ENCODE results near the gene TMEM42. TPM values are rescaled to one million over a fixed set of nuclear protein-coding genes. Genes with fewer than 3 reads are reported as not detected.

The TMEM42 gene
- total RNA-seq, 1 experiment from 2014 or later = 15.0 TPM

- POLR2A ChIA-PET = interaction anchor here (0.6 kb wide), 1 partner anchor 435 kb away, joined by 4 read pairs; no protein-coding TSS in a partner anchor
- H3K27ac Mint-ChIP-seq = no peak overlapping the region
Measured at GRCh38 chr3:44907612-44908011, 45.9 kb downstream of the TMEM42 start.

DNA sequence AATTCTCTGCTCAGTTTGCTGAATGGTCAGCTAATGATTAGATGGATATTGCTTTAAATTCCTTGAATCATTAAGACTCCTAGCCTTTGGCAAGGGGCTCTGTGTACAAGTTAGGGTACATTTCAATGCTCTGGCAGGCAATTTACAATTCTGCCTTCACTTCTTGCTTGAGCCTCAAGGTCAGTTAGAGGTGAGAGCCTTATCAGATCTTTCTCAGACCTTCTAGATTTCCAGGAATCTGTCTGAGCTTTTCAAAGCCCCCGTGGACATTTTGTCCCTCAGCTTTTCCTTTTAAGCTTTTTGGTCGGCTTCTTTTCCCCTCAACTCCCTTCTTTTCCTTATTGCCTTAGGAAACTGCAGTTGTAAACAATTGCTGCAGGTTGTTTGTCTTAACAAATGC, 47.4 kb downstream of the TMEM42 start:
- ChIA-PET CTCF (no interaction called here), POLR2A (no interaction called here)
- H3K4me1 Mint-ChIP-seq = 0 out of 2 replicates have a peak, but pooled peaks cover 4% of the 10 kb centered on the region
- ATAC-seq (no peak), DNase-seq (ENCODE audit: low spot score) (no peak)
- TF ChIP-seq, protein P1, sequence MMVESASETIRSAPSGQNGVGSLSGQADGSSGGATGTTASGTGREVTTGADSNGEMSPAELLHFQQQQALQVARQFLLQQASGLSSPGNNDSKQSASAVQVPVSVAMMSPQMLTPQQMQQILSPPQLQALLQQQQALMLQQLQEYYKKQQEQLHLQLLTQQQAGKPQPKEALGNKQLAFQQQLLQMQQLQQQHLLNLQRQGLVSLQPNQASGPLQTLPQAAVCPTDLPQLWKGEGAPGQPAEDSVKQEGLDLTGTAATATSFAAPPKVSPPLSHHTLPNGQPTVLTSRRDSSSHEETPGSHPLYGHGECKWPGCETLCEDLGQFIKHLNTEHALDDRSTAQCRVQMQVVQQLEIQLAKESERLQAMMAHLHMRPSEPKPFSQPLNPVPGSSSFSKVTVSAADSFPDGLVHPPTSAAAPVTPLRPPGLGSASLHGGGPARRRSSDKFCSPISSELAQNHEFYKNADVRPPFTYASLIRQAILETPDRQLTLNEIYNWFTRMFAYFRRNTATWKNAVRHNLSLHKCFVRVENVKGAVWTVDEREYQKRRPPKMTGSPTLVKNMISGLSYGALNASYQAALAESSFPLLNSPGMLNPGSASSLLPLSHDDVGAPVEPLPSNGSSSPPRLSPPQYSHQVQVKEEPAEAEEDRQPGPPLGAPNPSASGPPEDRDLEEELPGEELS (CRISPR knock-in tag; IDR thresholded peaks at IDR 0.05) = no peak
- TF ChIP-seq FOXP1 (CRISPR knock-in tag; IDR thresholded peaks at IDR 0.05; ENCODE audit: borderline replicate concordance) (no peak), ZNF671 (CRISPR knock-in tag; IDR thresholded peaks at IDR 0.05) (no peak), NR3C1 (CRISPR knock-in tag; conservative IDR thresholded peaks at IDR 0.05; ENCODE audit: low read depth) (no peak), STAT6 (CRISPR knock-in tag; conservative IDR thresholded peaks at IDR 0.05; ENCODE audit: low read depth) (no peak), PREB (CRISPR knock-in tag; IDR thresholded peaks at IDR 0.05; ENCODE audit: borderline replicate concordance) (no peak)
- TF ChIP-seq, protein P2, sequence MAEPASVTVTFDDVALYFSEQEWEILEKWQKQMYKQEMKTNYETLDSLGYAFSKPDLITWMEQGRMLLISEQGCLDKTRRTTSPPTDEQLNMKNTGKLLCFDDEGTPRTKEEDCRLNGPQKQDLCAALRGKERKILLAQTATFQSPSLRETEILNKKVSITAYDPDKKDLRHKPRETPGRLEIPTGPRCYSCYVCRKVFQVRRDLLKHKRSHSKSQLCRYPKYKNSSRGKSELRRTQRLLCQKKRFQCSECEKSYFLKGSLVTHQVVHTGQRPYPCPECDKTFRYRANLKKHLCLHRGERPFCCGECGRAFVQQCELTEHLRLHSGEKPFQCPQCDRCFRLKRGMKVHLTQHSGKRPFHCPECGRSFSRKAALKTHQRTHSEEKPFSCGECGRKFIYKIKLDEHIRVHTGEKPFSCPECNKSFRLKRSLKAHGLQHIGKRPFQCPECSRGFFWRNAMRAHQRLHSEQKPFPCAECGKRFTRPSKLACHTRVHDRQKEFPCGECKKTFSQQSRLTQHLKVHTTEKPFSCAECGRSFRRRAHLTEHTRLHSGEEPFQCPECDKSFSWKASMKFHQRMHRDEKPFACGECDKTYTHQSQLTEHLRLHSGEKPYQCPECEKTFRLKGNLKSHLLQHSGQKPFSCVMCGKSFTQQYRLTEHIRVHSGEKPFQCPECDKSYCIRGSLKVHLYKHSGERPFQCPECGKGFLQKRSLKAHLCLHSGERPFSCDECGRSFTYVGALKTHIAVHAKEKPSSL (CRISPR knock-in tag; conservative IDR thresholded peaks at IDR 0.05) = no peak
- no peak overlapping the region for H3K4me3 Mint-ChIP-seq
- peaks cover 12% of the 10 kb centered on the region for H3K27me3 Mint-ChIP-seq (ENCODE audit: low read depth)
- no peak overlapping the region for H3K27ac Mint-ChIP-seq
- no peaks in the 10 kb centered on the region for H3K36me3 Mint-ChIP-seq
- peaks cover 25% of the 10 kb centered on the region for H3K9me3 Mint-ChIP-seq

More at GRCh38 chr3:44907612-44908011, 45.9 kb downstream of the TMEM42 start:
- peaks cover 25% of the 10 kb centered on the region for H3K9me3 Mint-ChIP-seq
- TF ChIP-seq JUN (CRISPR knock-in tag; IDR thresholded peaks at IDR 0.05) (no peak), ZNF219 (CRISPR knock-in tag; IDR thresholded peaks at IDR 0.05; ENCODE audit: borderline replicate concordance) (no peak), ZNF423 (CRISPR knock-in tag; IDR thresholded peaks at IDR 0.05) (no peak)
- TF ChIP-seq, protein P3, sequence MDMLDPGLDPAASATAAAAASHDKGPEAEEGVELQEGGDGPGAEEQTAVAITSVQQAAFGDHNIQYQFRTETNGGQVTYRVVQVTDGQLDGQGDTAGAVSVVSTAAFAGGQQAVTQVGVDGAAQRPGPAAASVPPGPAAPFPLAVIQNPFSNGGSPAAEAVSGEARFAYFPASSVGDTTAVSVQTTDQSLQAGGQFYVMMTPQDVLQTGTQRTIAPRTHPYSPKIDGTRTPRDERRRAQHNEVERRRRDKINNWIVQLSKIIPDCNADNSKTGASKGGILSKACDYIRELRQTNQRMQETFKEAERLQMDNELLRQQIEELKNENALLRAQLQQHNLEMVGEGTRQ (CRISPR knock-in tag; IDR thresholded peaks at IDR 0.05) = no peak
- TF ChIP-seq, protein P4, sequence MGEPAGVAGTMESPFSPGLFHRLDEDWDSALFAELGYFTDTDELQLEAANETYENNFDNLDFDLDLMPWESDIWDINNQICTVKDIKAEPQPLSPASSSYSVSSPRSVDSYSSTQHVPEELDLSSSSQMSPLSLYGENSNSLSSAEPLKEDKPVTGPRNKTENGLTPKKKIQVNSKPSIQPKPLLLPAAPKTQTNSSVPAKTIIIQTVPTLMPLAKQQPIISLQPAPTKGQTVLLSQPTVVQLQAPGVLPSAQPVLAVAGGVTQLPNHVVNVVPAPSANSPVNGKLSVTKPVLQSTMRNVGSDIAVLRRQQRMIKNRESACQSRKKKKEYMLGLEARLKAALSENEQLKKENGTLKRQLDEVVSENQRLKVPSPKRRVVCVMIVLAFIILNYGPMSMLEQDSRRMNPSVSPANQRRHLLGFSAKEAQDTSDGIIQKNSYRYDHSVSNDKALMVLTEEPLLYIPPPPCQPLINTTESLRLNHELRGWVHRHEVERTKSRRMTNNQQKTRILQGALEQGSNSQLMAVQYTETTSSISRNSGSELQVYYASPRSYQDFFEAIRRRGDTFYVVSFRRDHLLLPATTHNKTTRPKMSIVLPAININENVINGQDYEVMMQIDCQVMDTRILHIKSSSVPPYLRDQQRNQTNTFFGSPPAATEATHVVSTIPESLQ (CRISPR knock-in tag; IDR thresholded peaks at IDR 0.05) = no peak
- TF ChIP-seq, protein P5, sequence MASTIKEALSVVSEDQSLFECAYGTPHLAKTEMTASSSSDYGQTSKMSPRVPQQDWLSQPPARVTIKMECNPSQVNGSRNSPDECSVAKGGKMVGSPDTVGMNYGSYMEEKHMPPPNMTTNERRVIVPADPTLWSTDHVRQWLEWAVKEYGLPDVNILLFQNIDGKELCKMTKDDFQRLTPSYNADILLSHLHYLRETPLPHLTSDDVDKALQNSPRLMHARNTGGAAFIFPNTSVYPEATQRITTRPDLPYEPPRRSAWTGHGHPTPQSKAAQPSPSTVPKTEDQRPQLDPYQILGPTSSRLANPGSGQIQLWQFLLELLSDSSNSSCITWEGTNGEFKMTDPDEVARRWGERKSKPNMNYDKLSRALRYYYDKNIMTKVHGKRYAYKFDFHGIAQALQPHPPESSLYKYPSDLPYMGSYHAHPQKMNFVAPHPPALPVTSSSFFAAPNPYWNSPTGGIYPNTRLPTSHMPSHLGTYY (CRISPR knock-in tag; IDR thresholded peaks at IDR 0.05) = no peak
- TF ChIP-seq, protein P6, sequence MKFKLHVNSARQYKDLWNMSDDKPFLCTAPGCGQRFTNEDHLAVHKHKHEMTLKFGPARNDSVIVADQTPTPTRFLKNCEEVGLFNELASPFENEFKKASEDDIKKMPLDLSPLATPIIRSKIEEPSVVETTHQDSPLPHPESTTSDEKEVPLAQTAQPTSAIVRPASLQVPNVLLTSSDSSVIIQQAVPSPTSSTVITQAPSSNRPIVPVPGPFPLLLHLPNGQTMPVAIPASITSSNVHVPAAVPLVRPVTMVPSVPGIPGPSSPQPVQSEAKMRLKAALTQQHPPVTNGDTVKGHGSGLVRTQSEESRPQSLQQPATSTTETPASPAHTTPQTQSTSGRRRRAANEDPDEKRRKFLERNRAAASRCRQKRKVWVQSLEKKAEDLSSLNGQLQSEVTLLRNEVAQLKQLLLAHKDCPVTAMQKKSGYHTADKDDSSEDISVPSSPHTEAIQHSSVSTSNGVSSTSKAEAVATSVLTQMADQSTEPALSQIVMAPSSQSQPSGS (CRISPR knock-in tag; IDR thresholded peaks at IDR 0.05; ENCODE audit: borderline replicate concordance, low read depth) = no peak
- TF ChIP-seq, protein P7, sequence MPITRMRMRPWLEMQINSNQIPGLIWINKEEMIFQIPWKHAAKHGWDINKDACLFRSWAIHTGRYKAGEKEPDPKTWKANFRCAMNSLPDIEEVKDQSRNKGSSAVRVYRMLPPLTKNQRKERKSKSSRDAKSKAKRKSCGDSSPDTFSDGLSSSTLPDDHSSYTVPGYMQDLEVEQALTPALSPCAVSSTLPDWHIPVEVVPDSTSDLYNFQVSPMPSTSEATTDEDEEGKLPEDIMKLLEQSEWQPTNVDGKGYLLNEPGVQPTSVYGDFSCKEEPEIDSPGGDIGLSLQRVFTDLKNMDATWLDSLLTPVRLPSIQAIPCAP (CRISPR knock-in tag; IDR thresholded peaks at IDR 0.05) = no peak
- DNase-seq (ENCODE audit: low spot score) (no peak), ATAC-seq (no peak)
- no peaks in the 10 kb centered on the region for H3K4me1 Mint-ChIP-seq
- H3K4me3 Mint-ChIP-seq = no peak overlapping the region
- H3K27me3 Mint-ChIP-seq (ENCODE audit: low read depth) = peaks cover 14% of the 10 kb centered on the region
- no peaks in the 10 kb centered on the region for H3K36me3 Mint-ChIP-seq
- CTCF ChIA-PET = no interaction called here
